Ecto neural progenitor cell (in vitro differentiated cells): ENCODE results near the gene DDTL.
"Not testable (repeated sequence)": the region's sequence is repeated elsewhere in the genome, so short reads cannot be mapped to it uniquely, and the experiment has no call there.

Source experiments
- DNase-seq: peaks from one replicate; pipeline ENCODE4 v3.0.0-alpha.2; 2018; ENCODE audit warnings: low spot score

The DDTL gene

GRCh38 chr22:23966568-23966967, at the start of gene DDTL:
Gene DDTL (plus strand): TSS chr22:23966888. CDS start chr22:23966915, 27 bp downstream.
- not testable (repeated sequence) for DNase-seq

- not testable (repeated sequence) for DNase-seq
Observed at GRCh38 chr22:23920267-23920611, 46.4 kb upstream of the DDTL start.

GRCh38 chr22:23921586-23922201, 45.0 kb upstream of the DDTL start:
- DNase-seq, result not testable (repeated sequence)

GRCh38 chr22:23922921-23923320, 43.8 kb upstream of the DDTL start:
- DNase-seq, result no peak

- DNase-seq, result no peak
Observed at GRCh38 chr22:23925020-23925606, 41.6 kb upstream of the DDTL start.

GRCh38 chr22:23926561-23926960, 40.1 kb upstream of the DDTL start:
- DNase-seq, result no peak

- no peak for DNase-seq
Observed at GRCh38 chr22:23938328-23939016, 28.2 kb upstream of the DDTL start.

- no peak for DNase-seq
Observed at GRCh38 chr22:23939017-23939357, 27.7 kb upstream of the DDTL start.

GRCh38 chr22:23940166-23940565, 26.5 kb upstream of the DDTL start:
- not testable (repeated sequence) for DNase-seq

GRCh38 chr22:23947391-23947790, 19.3 kb upstream of the DDTL start:
- DNase-seq, result not testable (repeated sequence)

GRCh38 chr22:23949764-23950163, 16.9 kb upstream of the DDTL start:
- DNase-seq, result not testable (repeated sequence)

GRCh38 chr22:23951383-23951782, 15.3 kb upstream of the DDTL start:
- DNase-seq, result not testable (repeated sequence)

- not testable (repeated sequence) for DNase-seq
Observed at GRCh38 chr22:23952794-23953405, 13.8 kb upstream of the DDTL start.

- not testable (repeated sequence) for DNase-seq
Observed at GRCh38 chr22:23953485-23953884, 13.2 kb upstream of the DDTL start.

- not testable (repeated sequence) for DNase-seq
Observed at GRCh38 chr22:23954193-23954990, 12.3 kb upstream of the DDTL start.

- not testable (repeated sequence) for DNase-seq
Observed at GRCh38 chr22:23954991-23955305, 11.7 kb upstream of the DDTL start.

GRCh38 chr22:23955886-23956285, 10.8 kb upstream of the DDTL start:
- DNase-seq, result not testable (repeated sequence)

GRCh38 chr22:23956301-23956900, 10.3 kb upstream of the DDTL start:
- peak; percentile 77 for DNase-seq

GRCh38 chr22:23961084-23961771, 5.5 kb upstream of the DDTL start, which contains the start of gene GSTT2B:
Gene GSTT2B (minus strand): TSS chr22:23961195. CDS start chr22:23961131, 64 bp downstream.
- DNase-seq, result not testable (repeated sequence)

GRCh38 chr22:23966094-23966493, 594 bp upstream of the DDTL start:
- not testable (repeated sequence) for DNase-seq

GRCh38 chr22:23969071-23969470, 2.4 kb downstream of the DDTL start:
- DNase-seq, result no peak
